HepG2 (cell line): ENCODE results near the gene POLN. TPM values are rescaled to one million over a fixed set of nuclear protein-coding genes. Genes with fewer than 3 reads are reported as not detected.
A peak's percentile ranks its signal among the peaks of the same experiment; 100 is the strongest.

ENCODE experiments used
- AKAP8 ChIP-seq: sonication (generic); formaldehyde crosslinking; IDR thresholded peaks from 2 replicates; pipeline ENCODE4 v1.5.1; 2020; ENCODE audit warnings: mild to moderate bottlenecking, missing genetic modification reagents
- ESRRA ChIP-seq: sonication (generic); formaldehyde crosslinking; IDR thresholded peaks from 2 replicates; pipeline ENCODE4 v1.5.1; 2020; ENCODE audit warnings: mild to moderate bottlenecking, low read depth, missing genetic modification reagents
- HMG20B ChIP-seq: conservative IDR thresholded peaks from 2 replicates; pipeline ENCODE4 v1.6.1; 2016; ENCODE audit warnings: missing genetic modification reagents, missing compliant biosample characterization
- HNRNPL ChIP-seq: fragments of 200-400 bp; formaldehyde crosslinking; IDR thresholded peaks from 2 replicates; pipeline ENCODE4 v1.6.1; 2017; ENCODE audit warnings: mild to moderate bottlenecking, low read depth, low read length
- JUNB ChIP-seq: sonication (generic); formaldehyde crosslinking; IDR thresholded peaks from 2 replicates; pipeline ENCODE4 v1.8.0; 2022; ENCODE audit warnings: missing genetic modification reagents, mild to moderate bottlenecking, borderline replicate concordance
- KAT8 ChIP-seq: IDR thresholded peaks from 2 replicates; pipeline ENCODE4 v1.6.1; 2016; ENCODE audit warnings: missing genetic modification reagents, missing compliant biosample characterization
- MAFG ChIP-seq: sonication (generic); formaldehyde crosslinking; IDR thresholded peaks from 2 replicates; pipeline ENCODE4 v1.5.1; 2020; ENCODE audit warnings: mild to moderate bottlenecking, missing genetic modification reagents
- MLX ChIP-seq: IDR thresholded peaks from 2 replicates; pipeline ENCODE4 v1.6.1; 2016
- NFKBIZ ChIP-seq: IDR thresholded peaks from 2 replicates; pipeline ENCODE4 v1.6.1; 2018; ENCODE audit warnings: missing genetic modification reagents, missing compliant biosample characterization
- PCBP1 ChIP-seq: fragments of 200-400 bp; formaldehyde crosslinking; IDR thresholded peaks from 2 replicates; pipeline ENCODE4 v1.6.1; 2017; ENCODE audit warnings: mild to moderate bottlenecking, low read depth, low read length, borderline replicate concordance
- THYN1 ChIP-seq: sonication (generic); formaldehyde crosslinking; IDR thresholded peaks from 2 replicates; pipeline ENCODE4 v1.8.1; 2023; ENCODE audit warnings: low read depth, mild to moderate bottlenecking, moderate library complexity, missing genetic modification reagents, borderline replicate concordance
- ZBTB26 ChIP-seq: IDR thresholded peaks from 2 replicates; pipeline ENCODE4 v1.6.1; 2016; ENCODE audit warnings: missing compliant biosample characterization, missing genetic modification reagents, borderline replicate concordance
- ZFY ChIP-seq: sonication (generic); formaldehyde crosslinking; IDR thresholded peaks from 2 replicates; pipeline ENCODE4 v1.4.0; 2020; ENCODE audit warnings: missing genetic modification reagents
- ZFYVE20 ChIP-seq: sonication (generic); formaldehyde crosslinking; IDR thresholded peaks from 2 replicates; pipeline ENCODE4 v1.8.0; 2023; ENCODE audit warnings: low read depth, mild to moderate bottlenecking, moderate library complexity, missing genetic modification reagents, borderline replicate concordance
- ZHX2 ChIP-seq, 2 experiments: sonication (generic) in 1 of 2; formaldehyde crosslinking in 1 of 2; IDR thresholded peaks; 2 replicates each; pipeline versions ENCODE4 v1.6.1 to v1.9.0; 2014 to 2022; ENCODE audit warnings: antibody characterized with exemption in 1 of 2, borderline replicate concordance in 1 of 2, inconsistent platforms in 1 of 2, low read depth in 1 of 2, missing genetic modification reagents in 1 of 2
- ZNF12 ChIP-seq: sonication (generic); formaldehyde crosslinking; IDR thresholded peaks from 2 replicates; pipeline ENCODE4 v1.5.0; 2020; ENCODE audit warnings: missing genetic modification reagents
- ZNF30 ChIP-seq: sonication (generic); formaldehyde crosslinking; IDR thresholded peaks from 2 replicates; pipeline ENCODE4 v1.5.0; 2020; ENCODE audit warnings: mild to moderate bottlenecking, missing genetic modification reagents
- ZNF317 ChIP-seq: sonication (generic); formaldehyde crosslinking; IDR thresholded peaks from 2 replicates; pipeline ENCODE4 v1.5.0; 2020; ENCODE audit warnings: mild to moderate bottlenecking, missing genetic modification reagents
- ZNF333 ChIP-seq: sonication (generic); formaldehyde crosslinking; IDR thresholded peaks from 2 replicates; pipeline ENCODE4 v1.4.0; 2020; ENCODE audit warnings: mild to moderate bottlenecking, missing genetic modification reagents, borderline replicate concordance
- ZNF460 ChIP-seq: sonication (generic); formaldehyde crosslinking; IDR thresholded peaks from 2 replicates; pipeline ENCODE4 v1.5.1; 2020; ENCODE audit warnings: missing genetic modification reagents, mild to moderate bottlenecking, borderline replicate concordance
- ZNF850 ChIP-seq: sonication (generic); formaldehyde crosslinking; conservative IDR thresholded peaks from 2 replicates; pipeline ENCODE4 v1.9.0; 2021; ENCODE audit warnings: mild to moderate bottlenecking, missing genetic modification reagents
- polyA plus RNA-seq, 8 experiments: library from polyadenylated mRNA; depleted of rRNA in 3 of 8; stranded (reverse) in 7 of 8; unstranded in 1 of 8; fragments of >200 nt; fragmentation: Illumina TruSeq in 4 of 8; extraction: Trizol in 4 of 8; gene quantifications; 2 replicates each; pipeline versions ENCODE4 v1.2.1 to v1.2.3, GENCODE V29; 2011 to 2016; ENCODE audit warnings: low read depth in 4 of 8, missing spikeins in 1 of 8, mixed read lengths in 1 of 8; ENCODE audit not compliant: insufficient read depth in 1 of 8
- total RNA-seq, 5 experiments: library from RNA; depleted of rRNA; stranded (reverse); fragments of >200 nt; fragmentation: Illumina TruSeq; extraction: Trizol; gene quantifications; 2 replicates each; pipeline ENCODE4 v1.2.3, GENCODE V29; 2016; ENCODE audit warnings: low read depth in 1 of 5

The POLN gene
- total and polyA plus RNA-seq, 2 of the 13 experiments (the other 11 are each of a cell fraction or from before 2014, with no cell fraction given), result 0.93 to 1.5 TPM

- TF ChIP-seq ESRRA (CRISPR knock-in tag) (peak; percentile 75), HNRNPL (0 out of 2 replicates have a peak, but pooled peaks have one; percentile 11), NFKBIZ (CRISPR knock-in tag) (no peak), HMG20B (no peak), ZNF30 (CRISPR knock-in tag) (no peak), ZNF12 (CRISPR knock-in tag) (no peak), ZBTB26 (no peak), MAFG (CRISPR knock-in tag) (no peak), ZNF333 (CRISPR knock-in tag) (no peak), ZNF850 (no peak), MLX (no peak), ZFYVE20 (no peak), ZNF460 (CRISPR knock-in tag) (no peak), THYN1 (CRISPR knock-in tag) (no peak), AKAP8 (CRISPR knock-in tag) (peak; percentile 74; the same call in 1 of the 2 replicates), PCBP1 (no peak), JUNB (CRISPR knock-in tag) (no peak), ZFY (CRISPR knock-in tag) (peak; percentile 56), ZHX2 (IDR thresholded peaks at IDR 0.05; ENCODE audit: low read depth) (no peak), ZHX2 (CRISPR knock-in tag; IDR thresholded peaks at IDR 0.05; ENCODE audit: borderline replicate concordance) (no peak), ZNF317 (CRISPR knock-in tag) (no peak), KAT8 (CRISPR knock-in tag) (no peak)
These were observed 180.5 kb downstream of the POLN start (continued) for GRCh38 chr4:2061186-2062131.
